Osteoblast (primary cell): ENCODE results near the gene GLT1D1. TPM values are rescaled to one million over a fixed set of nuclear protein-coding genes. Genes with fewer than 3 reads are reported as not detected.

ENCODE experiments used
- DNase-seq: peaks from one replicate; pipeline ENCODE4 v3.0.0; 2011; ENCODE audit warnings: low spot score, mixed read lengths; ENCODE audit not compliant: insufficient read length; ENCODE audit errors: missing footprints
- H2AFZ ChIP-seq: 2 replicates; pipeline ENCODE4 v1.6.0; 2011; ENCODE audit warnings: mild to moderate bottlenecking, low read length
- H3K27ac ChIP-seq: 2 replicates; pipeline ENCODE4 v1.5.1; 2011; ENCODE audit warnings: mild to moderate bottlenecking, low read depth, low read length, moderate library complexity
- H3K27me3 ChIP-seq: 2 replicates; pipeline ENCODE4 v1.6.0; 2012; ENCODE audit warnings: mild to moderate bottlenecking, control low read depth, inconsistent platforms, low read length, moderate library complexity; ENCODE audit not compliant: insufficient read depth
- H3K36me3 ChIP-seq: 2 replicates; pipeline ENCODE4 v1.5.1; 2011; ENCODE audit warnings: mild to moderate bottlenecking, low read length, control low read depth, moderate library complexity; ENCODE audit not compliant: insufficient read depth
- H3K4me1 ChIP-seq: 2 replicates; pipeline ENCODE4 v1.5.1; 2011; ENCODE audit warnings: mild to moderate bottlenecking, low read length, control low read depth, moderate library complexity; ENCODE audit not compliant: insufficient read depth
- H3K4me2 ChIP-seq: 2 replicates; pipeline ENCODE4 v1.6.0; 2011; ENCODE audit warnings: mild to moderate bottlenecking, low read length; ENCODE audit not compliant: insufficient read depth
- H3K4me3 ChIP-seq: fragments of 200-600 bp; sonication (generic); 3 replicates; pipeline ENCODE4 v1.5.1; 2012; ENCODE audit warnings: mild to moderate bottlenecking, low read length, inconsistent platforms; ENCODE audit not compliant: insufficient read depth
- H3K79me2 ChIP-seq: 2 replicates; pipeline ENCODE4 v1.6.0; 2012; ENCODE audit warnings: mild to moderate bottlenecking, low read length, control low read depth, inconsistent platforms; ENCODE audit not compliant: insufficient read depth
- H3K9me3 ChIP-seq: 2 replicates; pipeline ENCODE4 v1.5.1; 2011; ENCODE audit warnings: low read depth, low read length, control low read depth
- H4K20me1 ChIP-seq: 2 replicates; pipeline ENCODE4 v1.6.0; 2012; ENCODE audit warnings: mild to moderate bottlenecking, low read length, control low read depth; ENCODE audit not compliant: insufficient read depth
- total RNA-seq: library from RNA; depleted of rRNA; stranded (reverse); fragments of >200 nt; gene quantifications from 2 replicates; pipeline ENCODE4 v1.2.3, GENCODE V29; 2012
- TF ChIP-seq, protein P1 (sequence below): IDR thresholded peaks from 2 replicates; pipeline ENCODE4 v1.5.1; 2011; ENCODE audit warnings: mild to moderate bottlenecking, low read depth, low read length, moderate library complexity; ENCODE audit errors: extremely low read depth

The GLT1D1 gene
- total RNA-seq, 1 donor = not detected

- Histone ChIP-seq H3K4me1 (peaks cover 32% of the 10 kb centered on the region), H3K27me3 (no peaks in the 10 kb centered on the region), H3K27ac (no peak overlapping the region), H4K20me1 (peaks cover 4% of the 10 kb centered on the region), H3K4me2 (no peak overlapping the region), H3K4me3 (no peak overlapping the region), H3K36me3 (peaks cover 29% of the 10 kb centered on the region), H3K9me3 (no peaks in the 10 kb centered on the region), H2AFZ (no peak overlapping the region), H3K79me2 (peaks cover 84% of the 10 kb centered on the region)
- TF ChIP-seq, protein P1, sequence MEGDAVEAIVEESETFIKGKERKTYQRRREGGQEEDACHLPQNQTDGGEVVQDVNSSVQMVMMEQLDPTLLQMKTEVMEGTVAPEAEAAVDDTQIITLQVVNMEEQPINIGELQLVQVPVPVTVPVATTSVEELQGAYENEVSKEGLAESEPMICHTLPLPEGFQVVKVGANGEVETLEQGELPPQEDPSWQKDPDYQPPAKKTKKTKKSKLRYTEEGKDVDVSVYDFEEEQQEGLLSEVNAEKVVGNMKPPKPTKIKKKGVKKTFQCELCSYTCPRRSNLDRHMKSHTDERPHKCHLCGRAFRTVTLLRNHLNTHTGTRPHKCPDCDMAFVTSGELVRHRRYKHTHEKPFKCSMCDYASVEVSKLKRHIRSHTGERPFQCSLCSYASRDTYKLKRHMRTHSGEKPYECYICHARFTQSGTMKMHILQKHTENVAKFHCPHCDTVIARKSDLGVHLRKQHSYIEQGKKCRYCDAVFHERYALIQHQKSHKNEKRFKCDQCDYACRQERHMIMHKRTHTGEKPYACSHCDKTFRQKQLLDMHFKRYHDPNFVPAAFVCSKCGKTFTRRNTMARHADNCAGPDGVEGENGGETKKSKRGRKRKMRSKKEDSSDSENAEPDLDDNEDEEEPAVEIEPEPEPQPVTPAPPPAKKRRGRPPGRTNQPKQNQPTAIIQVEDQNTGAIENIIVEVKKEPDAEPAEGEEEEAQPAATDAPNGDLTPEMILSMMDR = no peak
- no peak for DNase-seq
Measured at GRCh38 chr12:128811806-128812205, 41.5 kb upstream of the GLT1D1 start.

- H3K4me3 ChIP-seq = no peak overlapping the region
- H2AFZ ChIP-seq = no peak overlapping the region
- no peak overlapping the region for H3K4me2 ChIP-seq
- H3K27me3 ChIP-seq = no peaks in the 10 kb centered on the region
- H3K36me3 ChIP-seq = peaks cover 28% of the 10 kb centered on the region
- H4K20me1 ChIP-seq = peaks cover 6% of the 10 kb centered on the region
- no peak for DNase-seq
- no peaks in the 10 kb centered on the region for H3K9me3 ChIP-seq
- peaks cover 41% of the 10 kb centered on the region for H3K4me1 ChIP-seq
- H3K79me2 ChIP-seq = peaks cover 99% of the 10 kb centered on the region
- TF ChIP-seq, protein P1 = no peak
- peak overlapping the region; percentile 5 for H3K27ac ChIP-seq
Measured at GRCh38 chr12:128813392-128813791, 39.9 kb upstream of the GLT1D1 start.

DNA sequence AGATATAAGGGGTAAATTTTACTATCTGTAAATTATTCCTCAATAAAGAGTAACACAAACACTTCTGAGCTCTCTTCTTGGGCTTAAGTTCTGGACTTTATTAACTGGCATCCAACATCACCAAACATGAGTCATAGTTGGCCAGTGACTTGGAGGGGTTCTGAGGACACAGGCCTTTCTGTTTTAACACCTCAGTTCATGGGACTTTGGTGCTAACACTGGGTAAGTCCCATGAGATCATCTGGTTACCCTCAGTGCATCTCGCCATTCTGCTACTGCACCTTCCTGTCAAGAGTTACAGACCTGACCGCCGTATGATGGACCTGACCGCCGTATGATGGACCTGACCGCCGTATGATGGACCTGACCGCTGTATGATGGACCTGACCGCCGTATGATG lies 39.4 kb upstream of the GLT1D1 start:
- Histone ChIP-seq H2AFZ (no peak overlapping the region), H3K27me3 (no peaks in the 10 kb centered on the region), H3K9me3 (no peaks in the 10 kb centered on the region), H3K4me1 (peaks cover 45% of the 10 kb centered on the region), H3K27ac (peak overlapping the region; percentile 5), H3K79me2 (peaks cover 99% of the 10 kb centered on the region), H3K36me3 (peaks cover 23% of the 10 kb centered on the region), H3K4me3 (no peak overlapping the region), H3K4me2 (no peak overlapping the region), H4K20me1 (peaks cover 8% of the 10 kb centered on the region)
- no peak for DNase-seq
- TF ChIP-seq, protein P1 = no peak

- Histone ChIP-seq H3K27me3 (no peaks in the 10 kb centered on the region), H2AFZ (no peak overlapping the region), H3K4me3 (no peak overlapping the region), H4K20me1 (peaks cover 10% of the 10 kb centered on the region), H3K4me1 (peaks cover 47% of the 10 kb centered on the region), H3K79me2 (peaks cover 99% of the 10 kb centered on the region), H3K36me3 (peaks cover 16% of the 10 kb centered on the region), H3K4me2 (no peak overlapping the region), H3K27ac (no peak overlapping the region), H3K9me3 (no peaks in the 10 kb centered on the region)
- no peak for DNase-seq
- TF ChIP-seq, protein P1 = no peak
Measured at GRCh38 chr12:128814411-128815261, 38.6 kb upstream of the GLT1D1 start.
